ACC112 (cell line): ENCODE data around the gene MGAT5.
A peak's percentile ranks its signal among the peaks of the same experiment; 100 is the strongest.

ENCODE experiments used
- H2AFZ ChIP-seq: fragments of 200-600 bp; sonication (generic); one replicate; pipeline ENCODE4 v1.6.0; 2017; ENCODE audit warnings: antibody characterized with exemption, low read length; ENCODE audit not compliant: unreplicated experiment
- H3K27ac ChIP-seq: fragments of 200-600 bp; sonication (generic); 2 replicates; pipeline ENCODE4 v1.5.1; 2014; ENCODE audit warnings: low read depth, mild to moderate bottlenecking, antibody characterized with exemption, low read length, moderate library complexity
- H3K27me3 ChIP-seq: fragments of 200-600 bp; sonication (generic); 2 replicates; pipeline ENCODE4 v1.6.1; 2014; ENCODE audit warnings: mild to moderate bottlenecking, antibody characterized with exemption, low read length, moderate library complexity, mixed read lengths; ENCODE audit not compliant: insufficient read depth
- H3K36me3 ChIP-seq: fragments of 200-600 bp; sonication (generic); 2 replicates; pipeline ENCODE4 v1.6.1; 2016; ENCODE audit warnings: mild to moderate bottlenecking, antibody characterized with exemption, low read length, moderate library complexity, mixed read lengths; ENCODE audit not compliant: insufficient read depth
- H3K4me1 ChIP-seq: fragments of 200-600 bp; sonication (generic); one replicate; pipeline ENCODE4 v1.6.1; 2016; ENCODE audit warnings: low read length, mixed read lengths; ENCODE audit not compliant: insufficient read depth, unreplicated experiment, control insufficient read depth
- H3K4me3 ChIP-seq: fragments of 200-600 bp; sonication (generic); 2 replicates; pipeline ENCODE4 v1.5.1; 2014; ENCODE audit warnings: mild to moderate bottlenecking, low read depth, low read length
- H3K79me2 ChIP-seq: fragments of 200-600 bp; sonication (generic); one replicate; pipeline ENCODE4 v1.6.0; 2016; ENCODE audit warnings: low read length; ENCODE audit not compliant: control insufficient read depth, unreplicated experiment, insufficient read depth

The MGAT5 gene

DNA sequence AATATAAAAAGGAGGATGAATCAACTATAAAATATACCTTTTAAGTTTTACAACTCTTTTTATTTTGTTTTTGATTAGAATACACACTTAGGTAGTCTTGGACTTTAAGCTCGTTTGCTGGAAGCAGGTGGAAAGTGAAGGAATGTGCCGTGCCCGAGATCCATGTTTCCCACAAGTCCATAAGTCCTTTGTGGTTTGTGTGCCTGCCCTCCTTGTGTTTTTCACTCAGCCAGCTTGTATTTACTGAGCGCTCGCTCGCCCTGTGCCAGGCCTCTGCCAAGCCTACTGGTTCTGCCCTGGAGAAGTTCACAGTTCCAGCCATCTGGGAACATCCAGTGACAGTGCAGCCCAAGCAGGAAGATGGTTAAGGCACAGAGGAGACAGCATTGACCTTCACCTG lies 142.6 kb downstream of the MGAT5 start:
- H3K27ac ChIP-seq = no peak overlapping the region
- H3K27me3 ChIP-seq = no peaks in the 10 kb centered on the region
- no peak overlapping the region for H3K4me3 ChIP-seq
- no peaks in the 10 kb centered on the region for H3K36me3 ChIP-seq
- no peak overlapping the region for H2AFZ ChIP-seq
- H3K79me2 ChIP-seq = no peaks in the 10 kb centered on the region
- peaks cover 33% of the 10 kb centered on the region for H3K4me1 ChIP-seq

GRCh38 chr2:134397146-134397896 lies 143.4 kb downstream of the MGAT5 start:
- Histone ChIP-seq H3K27me3 (no peaks in the 10 kb centered on the region), H3K27ac (no peak overlapping the region), H2AFZ (no peak overlapping the region), H3K4me3 (no peak overlapping the region), H3K4me1 (peaks cover 41% of the 10 kb centered on the region), H3K36me3 (no peaks in the 10 kb centered on the region), H3K79me2 (no peaks in the 10 kb centered on the region)

DNA sequence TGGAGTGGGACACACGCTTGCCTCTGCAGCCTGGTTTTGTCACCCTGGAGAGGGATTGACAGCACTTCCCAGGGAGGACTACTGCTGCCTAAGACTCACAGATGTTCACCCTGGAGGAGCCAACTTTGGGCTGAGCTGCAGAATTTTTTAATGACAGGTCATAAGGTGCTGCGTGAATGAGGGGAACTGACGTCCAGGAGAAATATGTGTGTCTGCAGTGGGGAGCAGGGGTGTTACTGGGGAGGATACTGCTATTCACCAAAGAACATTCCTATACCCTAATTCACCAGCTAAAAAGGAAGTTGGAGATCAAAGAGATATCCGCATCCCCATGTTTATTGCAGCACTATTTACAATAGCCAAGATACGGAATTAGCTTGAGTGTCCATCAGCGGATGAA lies 144.4 kb downstream of the MGAT5 start:
- Histone ChIP-seq H3K4me3 (no peak overlapping the region), H3K27ac (peak overlapping the region; percentile 65), H2AFZ (no peak overlapping the region), H3K36me3 (no peaks in the 10 kb centered on the region), H3K79me2 (no peaks in the 10 kb centered on the region), H3K4me1 (peaks cover 51% of the 10 kb centered on the region), H3K27me3 (no peaks in the 10 kb centered on the region)

- Histone ChIP-seq H3K36me3 (no peaks in the 10 kb centered on the region), H3K27ac (peak overlapping the region; percentile 65; the same call in 1 of the 2 replicates), H3K27me3 (no peaks in the 10 kb centered on the region), H3K79me2 (no peaks in the 10 kb centered on the region), H3K4me3 (no peak overlapping the region), H2AFZ (no peak overlapping the region), H3K4me1 (peaks cover 55% of the 10 kb centered on the region)
Measured at GRCh38 chr2:134399096-134399495, 145.2 kb downstream of the MGAT5 start.

GRCh38 chr2:134401081-134401497 lies 147.2 kb downstream of the MGAT5 start:
- no peaks in the 10 kb centered on the region for H3K36me3 ChIP-seq
- H3K27ac ChIP-seq = peak overlapping the region; percentile 87
- H3K4me1 ChIP-seq = peaks cover 72% of the 10 kb centered on the region
- H3K4me3 ChIP-seq = no peak overlapping the region
- H3K27me3 ChIP-seq = no peaks in the 10 kb centered on the region
- H2AFZ ChIP-seq = no peak overlapping the region
- H3K79me2 ChIP-seq = no peaks in the 10 kb centered on the region

GRCh38 chr2:134401789-134402188 lies 147.9 kb downstream of the MGAT5 start:
- Histone ChIP-seq H3K36me3 (no peaks in the 10 kb centered on the region), H3K4me3 (peak overlapping the region; percentile 2; the same call in 1 of the 2 replicates), H3K4me1 (peaks cover 79% of the 10 kb centered on the region), H3K79me2 (no peaks in the 10 kb centered on the region), H2AFZ (no peak overlapping the region), H3K27me3 (no peaks in the 10 kb centered on the region), H3K27ac (peak overlapping the region; percentile 87)

DNA sequence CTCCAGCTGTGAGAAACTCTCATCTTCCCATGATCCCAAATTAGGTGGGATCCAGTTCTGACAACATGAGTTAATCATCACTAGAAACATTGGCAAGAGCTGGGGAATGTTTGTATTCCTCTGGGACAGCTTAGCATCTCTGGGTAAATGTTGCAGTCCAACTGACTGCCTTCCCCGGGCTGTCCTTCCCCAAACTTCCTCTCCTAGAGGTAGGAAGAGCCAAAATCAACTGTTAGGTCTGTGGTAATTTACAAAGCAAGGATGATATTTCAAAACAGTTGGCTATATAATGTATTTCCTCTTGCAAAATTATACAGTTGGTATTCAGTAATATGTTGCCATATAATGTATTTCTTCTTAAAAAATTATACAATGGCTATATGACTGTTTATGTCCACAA lies 148.5 kb downstream of the MGAT5 start:
- H3K27me3 ChIP-seq = no peaks in the 10 kb centered on the region
- peak overlapping the region; percentile 2; the same call in 1 of the 2 replicates for H3K4me3 ChIP-seq
- peak overlapping the region; percentile 87 for H3K27ac ChIP-seq
- no peaks in the 10 kb centered on the region for H3K79me2 ChIP-seq
- H3K36me3 ChIP-seq = no peaks in the 10 kb centered on the region
- peaks cover 86% of the 10 kb centered on the region for H3K4me1 ChIP-seq
- no peak overlapping the region for H2AFZ ChIP-seq

DNA sequence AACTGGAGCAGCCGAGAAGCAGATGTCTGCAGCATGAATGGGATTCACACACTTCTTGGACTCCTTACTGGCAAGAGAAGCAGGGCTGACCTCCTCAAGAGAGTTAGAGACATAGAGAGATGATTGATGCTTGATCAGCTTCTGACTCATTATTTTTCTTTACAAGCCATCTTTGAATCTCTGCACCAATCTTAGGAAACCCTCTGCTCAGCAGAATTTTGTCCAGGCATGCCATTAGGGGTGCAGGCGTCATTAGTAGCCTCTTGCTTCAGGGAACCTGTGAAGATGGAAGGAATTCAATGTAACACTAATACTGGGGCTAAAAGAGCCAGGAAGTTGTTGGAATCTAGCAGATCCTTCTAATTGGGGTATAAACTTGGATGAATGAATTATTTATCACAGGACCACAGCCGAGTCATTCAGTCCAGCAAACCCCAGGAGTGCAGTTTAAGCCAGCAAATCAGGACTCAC lies 151.8 kb downstream of the MGAT5 start:
- H3K4me1 ChIP-seq = peaks cover 93% of the 10 kb centered on the region
- no peak overlapping the region; the same call in 1 of the 2 replicates for H3K4me3 ChIP-seq
- no peaks in the 10 kb centered on the region for H3K27me3 ChIP-seq
- H2AFZ ChIP-seq = no peak overlapping the region
- no peaks in the 10 kb centered on the region for H3K79me2 ChIP-seq
- H3K27ac ChIP-seq = peak overlapping the region; percentile 47
- no peaks in the 10 kb centered on the region for H3K36me3 ChIP-seq

GRCh38 chr2:134406311-134406710 lies 152.4 kb downstream of the MGAT5 start:
- Histone ChIP-seq H3K27ac (peak overlapping the region; percentile 47), H3K27me3 (no peaks in the 10 kb centered on the region), H3K4me1 (peaks cover 93% of the 10 kb centered on the region), H3K4me3 (no peak overlapping the region), H3K79me2 (no peaks in the 10 kb centered on the region), H2AFZ (no peak overlapping the region), H3K36me3 (no peaks in the 10 kb centered on the region)

- no peaks in the 10 kb centered on the region for H3K27me3 ChIP-seq
- H3K4me1 ChIP-seq = peaks cover 91% of the 10 kb centered on the region
- H3K27ac ChIP-seq = peak overlapping the region; percentile 47; the same call in 1 of the 2 replicates
- H3K4me3 ChIP-seq = no peak overlapping the region
- no peaks in the 10 kb centered on the region for H3K36me3 ChIP-seq
- no peaks in the 10 kb centered on the region for H3K79me2 ChIP-seq
- H2AFZ ChIP-seq = no peak overlapping the region
Measured at GRCh38 chr2:134406736-134407135, 152.9 kb downstream of the MGAT5 start.
